GM12864 (cell line): Measurements from ENCODE around the gene EFNB2.

Source experiments
- DNase-seq: peaks from one replicate; pipeline ENCODE4 v3.0.0-alpha.2; 2011; ENCODE audit warnings: low read depth
- H3K4me3 ChIP-seq: 2 replicates; pipeline ENCODE4 v1.5.1; 2011; ENCODE audit warnings: mild to moderate bottlenecking, low read depth, low read length, control low read depth
- TF ChIP-seq, protein P1 (sequence below): IDR thresholded peaks from 2 replicates; pipeline ENCODE4 v1.5.1; 2011; ENCODE audit warnings: low read depth, mild to moderate bottlenecking, moderate library complexity, low read length, control low read depth, inconsistent platforms; ENCODE audit errors: missing control alignments

The EFNB2 gene

DNA sequence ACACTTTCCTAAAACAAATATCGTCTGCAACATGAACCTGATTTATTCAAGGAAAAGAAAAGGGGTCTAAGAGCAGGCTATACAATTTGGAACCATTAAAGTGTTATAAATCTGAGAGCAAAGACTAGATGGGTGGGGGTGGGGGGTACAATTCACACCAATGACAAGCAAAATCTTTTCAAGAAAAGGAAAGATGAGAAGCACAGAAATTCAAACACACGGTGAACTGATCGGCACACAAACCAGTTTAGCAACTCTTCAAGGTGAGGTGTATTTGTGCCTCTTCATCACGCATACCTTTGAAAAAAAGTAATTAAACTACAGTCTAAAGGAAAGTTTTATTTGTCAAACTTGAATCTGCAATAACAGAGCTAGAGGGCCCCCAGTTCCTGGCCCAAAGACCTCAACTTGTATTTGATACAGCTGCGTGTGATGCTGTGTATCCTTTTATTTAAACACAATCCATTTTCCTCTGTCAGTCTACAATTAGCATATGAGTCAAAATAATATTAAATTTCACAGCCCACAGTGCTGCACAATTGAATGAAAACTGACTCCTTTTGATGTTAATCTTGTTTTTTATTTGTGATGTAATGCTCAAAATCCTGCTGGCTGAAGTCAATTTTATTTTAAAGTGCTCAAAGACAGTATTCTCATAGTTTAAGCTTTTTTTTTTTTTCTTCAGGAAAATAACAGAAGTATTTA, 14.2 kb downstream of the EFNB2 start:
- H3K4me3 ChIP-seq, result no peak overlapping the region
- no peak for DNase-seq

GRCh38 chr13:106520251-106521054, 15.0 kb downstream of the EFNB2 start:
- DNase-seq, result no peak
- H3K4me3 ChIP-seq, result no peak overlapping the region
- TF ChIP-seq, protein P1, sequence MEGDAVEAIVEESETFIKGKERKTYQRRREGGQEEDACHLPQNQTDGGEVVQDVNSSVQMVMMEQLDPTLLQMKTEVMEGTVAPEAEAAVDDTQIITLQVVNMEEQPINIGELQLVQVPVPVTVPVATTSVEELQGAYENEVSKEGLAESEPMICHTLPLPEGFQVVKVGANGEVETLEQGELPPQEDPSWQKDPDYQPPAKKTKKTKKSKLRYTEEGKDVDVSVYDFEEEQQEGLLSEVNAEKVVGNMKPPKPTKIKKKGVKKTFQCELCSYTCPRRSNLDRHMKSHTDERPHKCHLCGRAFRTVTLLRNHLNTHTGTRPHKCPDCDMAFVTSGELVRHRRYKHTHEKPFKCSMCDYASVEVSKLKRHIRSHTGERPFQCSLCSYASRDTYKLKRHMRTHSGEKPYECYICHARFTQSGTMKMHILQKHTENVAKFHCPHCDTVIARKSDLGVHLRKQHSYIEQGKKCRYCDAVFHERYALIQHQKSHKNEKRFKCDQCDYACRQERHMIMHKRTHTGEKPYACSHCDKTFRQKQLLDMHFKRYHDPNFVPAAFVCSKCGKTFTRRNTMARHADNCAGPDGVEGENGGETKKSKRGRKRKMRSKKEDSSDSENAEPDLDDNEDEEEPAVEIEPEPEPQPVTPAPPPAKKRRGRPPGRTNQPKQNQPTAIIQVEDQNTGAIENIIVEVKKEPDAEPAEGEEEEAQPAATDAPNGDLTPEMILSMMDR, result no peak

More for the DNA sequence above, 14.2 kb downstream of the EFNB2 start:
- TF ChIP-seq, protein P1, result no peak

DNA sequence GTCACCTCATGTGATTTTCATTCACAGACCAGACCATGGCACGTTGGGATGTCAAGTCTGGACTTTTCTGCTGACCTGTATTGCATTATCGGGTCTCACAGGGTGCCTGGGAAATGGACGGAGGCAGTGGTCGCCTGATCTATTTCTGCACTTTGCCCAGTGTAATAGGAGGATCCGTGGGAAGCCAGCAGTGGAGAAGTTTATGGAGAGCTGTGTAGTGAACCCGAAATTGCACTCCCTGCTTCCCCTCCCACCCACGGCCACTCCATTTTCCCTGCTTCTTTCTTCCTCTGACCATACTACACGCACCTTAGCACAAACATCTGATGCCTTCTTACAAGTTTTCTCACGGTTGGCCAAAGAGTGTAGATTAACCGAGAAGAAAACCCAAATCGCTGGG, 16.9 kb downstream of the EFNB2 start:
- DNase-seq, result no peak
- TF ChIP-seq, protein P1, result no peak
- no peak overlapping the region for H3K4me3 ChIP-seq

GRCh38 chr13:106517109-106517847, 18.2 kb downstream of the EFNB2 start:
- TF ChIP-seq, protein P1, result no peak
- no peak for DNase-seq
- H3K4me3 ChIP-seq, result no peak overlapping the region

- no peak for DNase-seq
- no peak overlapping the region for H3K4me3 ChIP-seq
- TF ChIP-seq, protein P1, result no peak
Measured at GRCh38 chr13:106515635-106516254, 19.7 kb downstream of the EFNB2 start.

GRCh38 chr13:106514928-106515634, 20.4 kb downstream of the EFNB2 start:
- TF ChIP-seq, protein P1, result no peak
- DNase-seq, result no peak
- H3K4me3 ChIP-seq, result no peak overlapping the region
